Activated B cell treated with CpG ODN at 0.5 μM for 24 hours (primary cell): ENCODE data around the gene ANKRD13B. TPM values are rescaled to one million over a fixed set of nuclear protein-coding genes. Genes with fewer than 3 reads are reported as not detected.

ENCODE experiments used
- ATAC-seq: fragments of 200-7000 bp; cut with Tn5 transposase; one replicate; pipeline ENCODE4 v1.10.0; 2021; ENCODE audit warnings: low read depth, mild to moderate bottlenecking, moderate library complexity
- CTCF ChIA-PET: fragments of 350-600 bp; sonication (Branson Sonifier 250); formaldehyde crosslinking; loops from one replicate; lab custom pipeline; 2021; ENCODE audit warnings: antibody characterized with exemption; lab: Charles Lee
- POLR2A ChIA-PET: fragments of 350-600 bp; sonication (Branson Sonifier 250); formaldehyde crosslinking; loops from one replicate; lab custom pipeline; 2021; ENCODE audit warnings: antibody characterized with exemption; lab: Charles Lee
- DNase-seq: peaks from one replicate; pipeline ENCODE4 v3.0.0; 2022
- H3K27ac Mint-ChIP-seq: one replicate; pipeline ENCODE4 v1.8.0; 2020; ENCODE audit warnings: mixed read lengths
- H3K27me3 Mint-ChIP-seq: one replicate; pipeline ENCODE4 v1.8.0; 2021; ENCODE audit warnings: mixed read lengths
- H3K36me3 Mint-ChIP-seq: one replicate; pipeline ENCODE4 v1.8.0; 2021; ENCODE audit warnings: low read depth, mixed read lengths
- H3K4me1 Mint-ChIP-seq: one replicate; pipeline ENCODE4 v1.8.0; 2021; ENCODE audit warnings: mixed read lengths
- H3K4me3 Mint-ChIP-seq: one replicate; pipeline ENCODE4 v1.8.0; 2020; ENCODE audit warnings: mild to moderate bottlenecking, mixed read lengths
- H3K9me3 Mint-ChIP-seq: one replicate; pipeline ENCODE4 v1.8.0; 2020; ENCODE audit warnings: mixed read lengths
- CTCF ChIP-seq: fragments of 200-600 bp; IDR thresholded peaks from one replicate; pipeline ENCODE4 v1.8.0; 2022; ENCODE audit warnings: antibody characterized with exemption, mild to moderate bottlenecking
- intact Hi-C: fragments of 100-400 bp; cut with micrococcal nuclease; formaldehyde crosslinking; loops from one replicate; pipeline ENCODE4 v1.15.1; 2024
- total RNA-seq: library from RNA; stranded (reverse); gene quantifications from 2 replicates; pipeline ENCODE4 v1.2.3, GENCODE V29; 2022

ANKRD13B gene
- total RNA-seq, 1 donor from 2014 or later, result 3.5 TPM

GRCh38 chr17:29582254-29582765 is 10.6 kb upstream of the ANKRD13B start:
- no peak for DNase-seq
- H3K4me1 Mint-ChIP-seq, result peaks cover 40% of the 10 kb centered on the region
- no peak overlapping the region for H3K27ac Mint-ChIP-seq
- no peaks in the 10 kb centered on the region for H3K27me3 Mint-ChIP-seq
- H3K4me3 Mint-ChIP-seq, result no peak overlapping the region
- TF ChIP-seq CTCF, result no peak
- no peak for ATAC-seq
- ChIA-PET POLR2A (interaction anchor here (0.8 to 5.1 kb wide), 4 partner anchors 10 to 39 kb away, joined by 3 to 32 read pairs (median 3); partner anchors contain the start of genes ANKRD13B and TP53I13), CTCF (interaction anchor here (2.0 to 9.0 kb wide), 3 partner anchors 10 to 35 kb away, joined by 8 to 70 read pairs (median 57); partner anchors contain the start of gene ANKRD13B)
- H3K9me3 Mint-ChIP-seq, result no peaks in the 10 kb centered on the region
- intact Hi-C loops, result no loop called here
- peaks cover 34% of the 10 kb centered on the region for H3K36me3 Mint-ChIP-seq

GRCh38 chr17:29582772-29583171 is 10.2 kb upstream of the ANKRD13B start:
- Mint-ChIP-seq H3K4me1 (peaks cover 44% of the 10 kb centered on the region), H3K27ac (no peak overlapping the region), H3K27me3 (no peaks in the 10 kb centered on the region), H3K9me3 (no peaks in the 10 kb centered on the region), H3K36me3 (peaks cover 30% of the 10 kb centered on the region), H3K4me3 (no peak overlapping the region)
- TF ChIP-seq CTCF, result no peak
- intact Hi-C loops, result no loop called here
- ChIA-PET POLR2A (interaction anchor here (5.1 kb wide), 1 partner anchor 9 kb away, joined by 32 read pairs; the partner anchor contains the start of gene ANKRD13B), CTCF (interaction anchor here (1.8 to 9.0 kb wide), 2 partner anchors 10 to 16 kb away, joined by 5 to 70 read pairs; partner anchors contain the start of genes ABHD15 and ANKRD13B)
- no peak for DNase-seq
- ATAC-seq, result no peak

GRCh38 chr17:29583324-29584248 is 9.3 kb upstream of the ANKRD13B start:
- Mint-ChIP-seq H3K9me3 (no peaks in the 10 kb centered on the region), H3K4me3 (no peak overlapping the region)

GRCh38 chr17:29584452-29585079 is 8.4 kb upstream of the ANKRD13B start:
- Mint-ChIP-seq H3K4me3 (peak overlapping the region; percentile 44), H3K4me1 (peaks cover 53% of the 10 kb centered on the region), H3K36me3 (peaks cover 17% of the 10 kb centered on the region), H3K27me3 (no peaks in the 10 kb centered on the region), H3K27ac (peak overlapping the region; percentile 71), H3K9me3 (no peaks in the 10 kb centered on the region)
- POLR2A ChIA-PET, result interaction anchor here (0.7 to 1.1 kb wide), 3 partner anchors 16 to 33 kb away, joined by 3 to 4 read pairs (median 3); partner anchors contain the start of gene TP53I13
- no peak for DNase-seq
- CTCF ChIA-PET, result interaction anchor here (0.7 to 3.0 kb wide), 4 partner anchors 8 to 33 kb away, joined by 4 to 12 read pairs (median 5); partner anchors contain the start of genes ABHD15 and ANKRD13B
- intact Hi-C loops, result loop anchor here (5.0 kb wide), 1 partner anchor 1238 kb away; the partner anchor contains the start of gene CRLF3
- TF ChIP-seq CTCF, result no peak
- no peak for ATAC-seq

More at GRCh38 chr17:29583324-29584248, 9.3 kb upstream of the ANKRD13B start:
- ChIA-PET CTCF (interaction anchor here (1.7 to 1.8 kb wide), 2 partner anchors 9 to 17 kb away, joined by 4 to 5 read pairs; partner anchors contain the start of genes ABHD15 and ANKRD13B), POLR2A (interaction anchor here (1.1 kb wide), 1 partner anchor 34 kb away, joined by 4 read pairs; no protein-coding TSS in a partner anchor)
- peaks cover 25% of the 10 kb centered on the region for H3K36me3 Mint-ChIP-seq
- TF ChIP-seq CTCF, result no peak
- H3K27ac Mint-ChIP-seq, result peak overlapping the region; percentile 71
- H3K4me1 Mint-ChIP-seq, result peaks cover 52% of the 10 kb centered on the region
- intact Hi-C loops, result no loop called here
- DNase-seq (no peak), ATAC-seq (no peak)
- H3K27me3 Mint-ChIP-seq, result no peaks in the 10 kb centered on the region
